Gastrocnemius medialis (tissue), 4 donors: ENCODE data around the gene NCOA6.

ENCODE experiments used
- POLR2A ChIP-seq, 2 donors: fragments of 450-650 bp; IDR thresholded peaks; one replicate each; pipeline ENCODE4 v1.6.1; 2017; ENCODE audit warnings: antibody characterized with exemption in 2 of 2, mild to moderate bottlenecking in 2 of 2, moderate library complexity in 2 of 2
- TF ChIP-seq, protein P1 (sequence below), 5 experiments: fragments of 450-650 bp in 3 of 5; fragments of 200-600 bp in 2 of 5; sonication (generic) in 2 of 5; IDR thresholded peaks in 4 of 5; conservative IDR thresholded peaks in 1 of 5; 1 replicate in 4 of 5; 2 replicates in 1 of 5; pipeline ENCODE4 v1.5.1; 2016 to 2019; ENCODE audit warnings: antibody characterized with exemption in 5 of 5, mild to moderate bottlenecking in 3 of 5, moderate library complexity in 3 of 5

GRCh38 chr20:34842143-34842542, 16.7 kb upstream of the NCOA6 start:
- TF ChIP-seq, protein P1, sequence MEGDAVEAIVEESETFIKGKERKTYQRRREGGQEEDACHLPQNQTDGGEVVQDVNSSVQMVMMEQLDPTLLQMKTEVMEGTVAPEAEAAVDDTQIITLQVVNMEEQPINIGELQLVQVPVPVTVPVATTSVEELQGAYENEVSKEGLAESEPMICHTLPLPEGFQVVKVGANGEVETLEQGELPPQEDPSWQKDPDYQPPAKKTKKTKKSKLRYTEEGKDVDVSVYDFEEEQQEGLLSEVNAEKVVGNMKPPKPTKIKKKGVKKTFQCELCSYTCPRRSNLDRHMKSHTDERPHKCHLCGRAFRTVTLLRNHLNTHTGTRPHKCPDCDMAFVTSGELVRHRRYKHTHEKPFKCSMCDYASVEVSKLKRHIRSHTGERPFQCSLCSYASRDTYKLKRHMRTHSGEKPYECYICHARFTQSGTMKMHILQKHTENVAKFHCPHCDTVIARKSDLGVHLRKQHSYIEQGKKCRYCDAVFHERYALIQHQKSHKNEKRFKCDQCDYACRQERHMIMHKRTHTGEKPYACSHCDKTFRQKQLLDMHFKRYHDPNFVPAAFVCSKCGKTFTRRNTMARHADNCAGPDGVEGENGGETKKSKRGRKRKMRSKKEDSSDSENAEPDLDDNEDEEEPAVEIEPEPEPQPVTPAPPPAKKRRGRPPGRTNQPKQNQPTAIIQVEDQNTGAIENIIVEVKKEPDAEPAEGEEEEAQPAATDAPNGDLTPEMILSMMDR (IDR thresholded peaks at IDR 0.05 in 4 of 5, conservative IDR thresholded peaks at IDR 0.05 in 1 of 5) = no peak
- no peak for TF ChIP-seq POLR2A (IDR thresholded peaks at IDR 0.05)
